Activated CD4-positive, alpha-beta T cell treated with anti-CD3 and anti-CD28 coated beads, Interleukin-2, amount 50 U/mL, for 4 hours (primary cell): ENCODE measurements around the gene GPC6.
"Not testable (repeated sequence)": the region's sequence is repeated elsewhere in the genome, so short reads cannot be mapped to it uniquely, and the experiment has no call there.

Experiments used
- DNase-seq, 2 experiments: peaks; one replicate each; pipeline ENCODE4 v3.0.0-alpha.2; 2020

Gene GPC6

GRCh38 chr13:94280349-94280748 lies 1053.7 kb downstream of the GPC6 start:
- DNase-seq: no peak

DNA sequence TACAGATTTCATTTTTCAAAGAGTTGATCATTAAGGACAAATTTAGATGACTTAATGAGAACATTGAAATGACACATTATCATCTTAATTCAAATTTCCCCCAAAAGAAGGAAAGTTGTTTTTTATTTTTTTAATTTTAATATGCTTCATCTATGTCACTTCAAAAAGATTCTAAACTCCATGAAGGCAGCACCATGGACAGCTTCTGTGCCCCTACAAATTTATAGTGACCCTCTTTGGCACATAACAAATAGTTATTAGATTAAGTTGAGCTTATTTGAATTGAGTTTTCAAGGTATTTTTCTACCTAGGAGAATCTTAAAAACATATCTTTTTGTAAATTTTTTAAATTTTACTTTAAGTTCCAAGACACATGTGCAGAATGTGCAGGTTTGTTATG lies 1054.2 kb downstream of the GPC6 start:
- DNase-seq: no peak

DNA sequence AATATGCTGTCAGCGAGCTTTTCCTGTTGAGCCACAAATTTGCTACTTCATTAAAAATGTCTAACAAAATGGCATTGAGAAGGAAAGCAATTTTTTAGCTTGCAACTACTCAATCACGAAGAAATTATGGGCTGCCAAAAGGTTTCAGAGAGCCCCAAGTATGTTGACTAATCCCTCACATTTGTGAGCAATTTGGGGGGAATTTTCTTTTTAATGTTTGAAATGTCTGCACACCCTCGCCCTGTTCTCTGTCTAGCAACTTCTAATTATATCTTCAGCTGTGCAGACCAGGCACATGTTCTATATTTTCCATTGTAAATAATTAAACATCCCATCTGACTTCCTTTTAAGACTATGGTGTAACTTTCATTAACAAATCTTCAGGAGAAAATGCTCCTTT lies 1060.0 kb downstream of the GPC6 start:
- DNase-seq: no peak

DNA sequence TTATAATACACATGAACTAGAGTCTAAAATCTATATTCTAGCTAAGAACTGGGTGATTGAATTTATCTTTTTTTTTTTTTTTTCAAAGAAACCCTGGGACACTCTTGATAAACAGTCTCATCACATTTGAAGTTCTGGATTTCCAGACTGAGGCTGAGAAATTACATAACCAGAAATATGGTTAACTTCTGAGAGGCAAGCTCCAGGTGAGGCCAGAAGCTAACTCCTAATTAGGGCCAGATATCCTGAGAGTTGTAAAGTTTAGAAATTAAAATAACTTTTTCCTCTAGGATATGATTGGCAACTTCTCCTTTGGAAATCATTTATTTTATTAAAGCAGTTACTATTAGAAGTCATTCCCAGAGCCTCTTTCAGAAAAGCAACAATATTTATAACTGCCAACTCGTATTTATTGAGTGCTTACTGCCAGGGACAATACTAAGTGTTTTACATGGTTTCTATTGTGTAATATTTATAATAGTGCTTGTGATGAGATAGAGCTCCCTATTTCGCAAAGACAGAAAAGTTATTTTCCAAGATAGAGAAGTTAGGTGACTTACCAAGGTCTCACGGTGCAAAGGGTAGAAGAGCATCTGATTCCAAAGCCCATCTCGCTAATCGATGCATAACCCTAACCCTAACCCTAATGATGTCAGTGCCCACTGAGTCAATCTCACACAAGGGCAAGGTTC lies 1065.2 kb downstream of the GPC6 start:
- DNase-seq: no peak

DNA sequence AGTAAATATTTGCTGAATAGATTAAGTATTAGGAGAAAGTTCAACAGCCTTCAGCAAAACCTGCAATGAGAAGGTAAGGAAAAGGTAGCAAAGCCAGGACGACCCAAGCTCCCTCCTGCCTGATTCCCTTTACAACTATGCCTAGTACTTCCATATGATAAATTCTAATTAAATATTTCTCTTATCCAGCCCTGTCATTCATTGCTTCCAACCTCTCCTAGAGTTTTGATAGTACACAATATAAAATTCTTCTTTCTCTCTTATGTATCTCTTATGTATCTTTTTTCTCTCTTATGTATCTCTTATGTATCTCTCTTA lies 1065.7 kb downstream of the GPC6 start:
- no peak for DNase-seq

DNA sequence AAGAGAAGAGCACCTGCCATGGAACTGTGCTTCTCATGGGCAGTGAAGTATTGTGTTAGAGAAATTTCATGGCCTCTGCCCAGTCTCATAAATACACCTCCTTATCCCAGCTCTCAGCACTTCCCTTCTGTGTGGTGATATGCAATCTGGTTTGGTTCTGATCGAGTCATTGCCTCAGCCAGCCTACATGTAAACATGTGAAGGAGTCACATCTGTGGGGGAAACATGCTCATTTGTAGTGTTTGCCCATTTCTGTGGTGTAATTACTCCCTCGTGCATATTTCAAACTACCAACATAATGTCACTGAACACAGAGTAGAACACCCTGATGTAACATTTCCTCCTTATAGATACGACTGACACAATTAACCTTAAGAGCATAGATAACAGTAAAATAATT lies 1069.9 kb downstream of the GPC6 start:
- no peak for DNase-seq

GRCh38 chr13:94298346-94298745 lies 1071.7 kb downstream of the GPC6 start:
- no peak for DNase-seq

GRCh38 chr13:94300401-94300800 lies 1073.8 kb downstream of the GPC6 start:
- DNase-seq: no peak

- DNase-seq: no peak
These were observed 1074.9 kb downstream of the GPC6 start for GRCh38 chr13:94301487-94301886.

DNA sequence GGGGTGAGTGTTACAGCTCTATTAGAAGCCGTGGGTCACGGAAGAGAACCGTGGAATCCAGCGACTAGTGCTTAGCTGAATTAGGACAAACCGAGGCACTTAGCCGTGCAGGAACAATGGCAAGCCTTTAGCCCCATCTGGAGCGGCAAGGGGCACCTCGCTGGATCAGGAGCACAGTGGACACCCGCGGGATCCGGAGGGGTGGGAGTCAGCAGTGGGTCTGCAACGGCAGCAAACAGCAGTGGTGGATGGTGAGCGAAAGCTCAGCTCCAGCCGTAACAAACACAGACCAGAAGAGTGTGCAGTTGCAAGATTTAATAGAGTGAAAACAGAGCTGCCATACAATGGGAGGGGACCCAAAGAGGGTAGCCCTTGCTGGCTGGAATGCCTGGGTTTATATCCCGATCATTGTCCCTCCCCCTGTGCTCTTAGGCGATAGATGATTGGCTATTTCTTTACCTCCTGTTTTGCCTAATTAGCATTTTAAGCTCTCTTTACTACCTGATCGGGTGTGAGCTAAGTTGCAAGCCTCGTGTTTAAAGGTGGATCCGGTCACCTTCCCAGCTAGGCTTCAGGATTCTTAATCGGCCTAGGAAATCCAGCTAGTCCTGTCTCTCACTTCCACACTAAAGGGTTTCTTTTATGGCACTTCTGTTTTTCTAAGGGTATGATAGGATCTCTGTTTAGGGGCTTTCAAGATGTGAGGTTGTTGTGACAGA lies 1076.4 kb downstream of the GPC6 start:
- not testable (repeated sequence) for DNase-seq

DNA sequence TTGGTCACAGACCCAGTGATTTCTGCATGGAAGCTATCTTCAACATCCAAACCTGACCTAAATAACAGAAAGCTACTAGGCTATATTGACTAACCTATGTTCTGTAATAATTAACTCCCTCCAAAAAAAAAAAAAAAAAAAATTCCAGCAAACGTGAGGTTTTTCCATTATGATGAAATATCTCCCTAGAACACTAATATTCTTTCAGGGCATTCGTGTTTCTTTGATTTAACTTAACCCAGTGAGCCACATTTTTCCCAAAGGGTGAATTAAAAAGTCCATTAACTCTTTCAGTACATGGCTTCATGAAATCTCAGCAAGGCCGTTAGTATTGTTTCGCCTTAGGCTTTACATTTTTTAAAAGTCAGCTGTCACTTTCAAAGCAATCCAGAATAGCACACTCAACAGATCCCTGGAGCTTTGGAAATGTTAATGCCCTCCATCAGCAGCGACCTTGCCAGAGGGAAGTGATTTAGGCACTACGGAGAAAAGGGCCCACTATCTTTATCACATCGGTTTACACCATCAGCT lies 1077.1 kb downstream of the GPC6 start:
- no peak for DNase-seq

- no peak for DNase-seq
These were observed 1078.4 kb downstream of the GPC6 start for GRCh38 chr13:94305033-94305432.

DNA sequence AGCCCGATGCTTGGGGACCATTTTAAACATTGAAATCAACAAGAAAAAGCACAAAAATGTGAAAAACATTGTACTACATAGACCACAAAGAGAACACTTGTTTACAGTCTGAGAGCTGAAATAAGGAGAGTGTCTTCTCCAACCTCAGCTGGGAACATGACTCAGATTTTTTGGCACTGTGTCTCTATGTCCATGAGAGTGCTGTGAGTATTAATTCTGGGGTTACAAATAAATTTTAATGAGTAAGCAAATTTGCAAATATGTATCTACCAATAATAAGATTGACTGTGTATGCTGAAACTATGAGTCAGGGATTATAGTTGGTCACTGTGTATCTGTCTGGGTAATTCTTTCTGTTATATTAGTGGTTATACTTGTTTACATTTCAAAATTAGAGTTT lies 1078.9 kb downstream of the GPC6 start:
- DNase-seq: no peak

GRCh38 chr13:94305934-94306333 lies 1079.3 kb downstream of the GPC6 start:
- DNase-seq: no peak

DNA sequence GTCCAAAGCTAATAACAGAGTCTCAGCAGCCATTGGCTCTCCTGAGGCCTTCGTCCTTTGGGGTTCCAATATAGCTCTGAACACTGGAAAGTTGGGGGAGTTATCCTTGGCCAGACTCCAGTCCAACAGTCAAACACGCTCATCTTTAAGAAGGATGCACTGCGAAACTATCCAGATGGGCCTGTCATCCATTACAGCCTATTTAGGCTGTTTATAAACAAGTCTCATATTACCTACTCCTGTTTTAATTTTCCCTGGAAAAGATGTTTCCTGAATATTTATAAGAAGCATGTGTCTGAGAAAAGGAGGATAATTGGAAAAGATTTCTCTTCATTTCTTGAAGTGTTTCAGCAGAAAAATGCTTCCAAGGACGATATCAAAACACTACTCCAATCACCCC lies 1082.2 kb downstream of the GPC6 start:
- no peak for DNase-seq

GRCh38 chr13:94309576-94309975 lies 1083.0 kb downstream of the GPC6 start:
- no peak for DNase-seq

- DNase-seq: no peak
These were observed 1083.6 kb downstream of the GPC6 start for GRCh38 chr13:94309997-94310855.

- no peak for DNase-seq
These were observed 1085.3 kb downstream of the GPC6 start for GRCh38 chr13:94311893-94312292.

- DNase-seq: no peak
These were observed 1086.1 kb downstream of the GPC6 start for GRCh38 chr13:94312511-94313216.

GRCh38 chr13:94313321-94313910 lies 1086.8 kb downstream of the GPC6 start:
- no peak for DNase-seq

GRCh38 chr13:94313926-94314325 lies 1087.3 kb downstream of the GPC6 start:
- DNase-seq: no peak

DNA sequence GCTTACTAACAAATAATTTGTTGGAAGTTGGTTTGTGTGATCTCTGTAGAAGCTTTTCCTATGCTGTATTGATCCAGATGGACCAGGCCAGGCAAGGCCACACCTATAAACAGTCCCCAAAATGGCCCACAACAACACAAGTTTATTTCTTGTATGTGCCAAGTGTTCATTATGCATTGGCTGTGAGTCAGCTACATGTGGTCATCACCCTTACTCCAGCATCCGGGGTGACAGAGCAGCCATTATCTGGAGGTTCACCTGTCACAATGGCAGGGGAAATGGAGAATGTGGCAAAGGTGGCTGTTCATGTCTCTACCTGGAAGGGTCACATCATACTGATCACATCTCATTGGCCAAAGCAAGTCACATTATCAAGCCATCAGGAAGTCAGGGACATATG lies 1088.6 kb downstream of the GPC6 start:
- no peak for DNase-seq

GRCh38 chr13:94317063-94317491 lies 1090.5 kb downstream of the GPC6 start:
- no peak for DNase-seq
